A549 treated with RU486 at 1 μM for 4 hours (cell line): ENCODE results near the gene N4BP2L1. TPM values are rescaled to one million over a fixed set of nuclear protein-coding genes. Genes with fewer than 3 reads are reported as not detected.

Experiments used
- total RNA-seq: library from RNA; stranded (reverse); fragments of 200-300 nt; extraction: Qiagen RNA extraction; gene quantifications from 5 replicates; pipeline ENCODE4 v1.2.3, GENCODE V29; 2022; ENCODE audit warnings: low read depth

The N4BP2L1 gene
- total RNA-seq: 0.29 to 0.88 TPM (median 0.57 TPM) in 5 replicates

DNA sequence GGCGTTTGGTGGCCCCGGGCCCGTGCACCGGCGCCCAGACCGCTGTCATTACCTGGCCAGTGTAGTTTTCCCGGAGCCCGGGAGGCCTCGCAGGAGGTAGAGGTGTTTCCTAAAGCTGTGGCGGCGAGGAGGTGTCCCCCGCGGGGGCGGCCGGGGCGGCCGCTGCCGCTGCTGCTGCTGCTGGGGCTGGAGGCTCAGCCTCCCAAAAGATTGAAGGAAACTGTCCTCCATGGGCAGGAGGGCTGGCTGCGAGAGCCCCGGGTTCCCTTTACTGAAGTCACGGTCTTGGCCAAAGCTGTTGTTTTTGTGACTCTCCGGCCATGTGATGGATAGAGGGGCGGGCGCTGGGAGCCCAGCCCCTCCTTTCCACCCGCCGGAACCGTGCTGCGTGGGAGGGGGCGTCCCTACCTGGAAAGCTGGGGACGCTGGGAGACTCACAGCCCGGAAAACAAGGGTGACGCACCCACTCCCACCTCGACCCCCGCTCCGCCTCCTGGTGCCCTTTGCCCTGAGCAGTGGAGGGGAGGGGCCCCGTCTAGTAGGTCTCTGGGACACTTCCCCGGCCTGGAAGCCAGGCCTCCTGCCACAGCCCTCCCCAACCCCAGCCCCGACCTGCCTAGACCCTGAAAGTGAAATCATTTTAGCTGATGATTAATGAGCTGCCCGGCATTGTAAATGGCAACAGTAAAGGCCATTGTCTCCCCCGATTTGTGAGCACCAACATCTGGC lies at the start of gene N4BP2L1:
Gene N4BP2L1 (minus strand): TSS at position 279 of the 729 bp plus-strand sequence. CDS start 48 bp downstream, at position 231.

Other genes with a start within 250 kb of the N4BP2L1 start
- not detected in 5 replicates for gene ZAR1L, start 112.8 kb downstream of the N4BP2L1 start, total RNA-seq
- gene BRCA2, start 112.6 kb downstream of the N4BP2L1 start, total RNA-seq: 3.6 to 6.5 TPM (median 4.0 TPM) in 5 replicates
- gene N4BP2L2, start 110.7 kb upstream of the N4BP2L1 start, total RNA-seq: 11.5 to 23.4 TPM (median 21.8 TPM) in 5 replicates
- gene PDS5B, start 158.3 kb upstream of the N4BP2L1 start, total RNA-seq: 8.0 to 14.2 TPM (median 10.6 TPM) in 5 replicates